HG03103 (cell line): ENCODE measurements around the gene WDR88.
"Not testable (repeated sequence)": the region's sequence is repeated elsewhere in the genome, so short reads cannot be mapped to it uniquely, and the experiment has no call there.

Experiments used
- ATAC-seq: cut with Tn5 transposase; IDR thresholded peaks from one replicate; pipeline ENCODE4 v1.9.1; 2021; ENCODE audit warnings: low read depth; ENCODE audit not compliant: unreplicated experiment

The WDR88 gene

GRCh38 chr19:33167438-33167837 is 35.5 kb downstream of the WDR88 start:
- no peak for ATAC-seq

DNA sequence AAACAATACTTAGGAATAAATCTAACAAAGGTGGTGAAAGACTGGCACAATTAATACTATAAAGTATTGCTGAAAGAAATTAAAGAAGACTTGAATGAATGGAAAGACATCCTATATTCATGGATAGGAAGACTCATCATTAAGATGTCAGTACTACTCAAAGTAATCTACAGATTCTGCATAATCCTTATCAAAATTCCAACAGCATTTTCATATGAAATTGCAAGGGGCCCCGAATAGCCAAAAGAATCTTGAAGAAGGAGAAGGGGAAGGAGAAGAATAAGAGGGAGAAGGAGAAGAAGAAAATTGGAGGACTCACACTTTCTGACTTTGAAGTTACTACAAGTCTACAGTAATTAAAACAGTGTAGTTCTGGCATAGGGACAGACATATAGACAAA is 36.6 kb downstream of the WDR88 start:
- no peak for ATAC-seq

DNA sequence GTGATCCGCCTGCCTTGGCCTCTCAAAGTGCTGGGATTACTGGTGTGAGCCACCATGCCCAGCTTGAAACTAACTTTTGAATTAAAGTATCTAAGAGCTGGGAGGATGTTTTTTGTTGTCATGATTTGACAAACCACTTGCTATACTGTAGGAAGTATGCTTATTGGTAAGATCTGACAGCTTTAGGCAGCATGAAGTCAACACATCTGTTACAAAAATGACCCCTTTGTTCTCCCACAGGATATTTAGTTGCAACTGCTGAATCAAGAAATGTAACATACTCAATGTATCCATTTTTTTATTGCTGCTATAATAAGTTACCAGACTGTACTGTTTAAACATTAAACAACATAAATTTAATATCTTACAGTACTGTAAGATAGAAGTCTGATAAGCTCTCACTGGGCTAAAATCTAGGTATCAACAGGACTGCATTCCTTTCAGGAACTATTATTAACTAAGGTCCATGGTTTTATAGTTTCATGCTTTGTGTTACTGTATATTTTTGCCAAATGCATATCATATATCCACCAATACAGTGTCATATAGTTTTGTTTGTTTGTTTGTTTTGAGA is 39.4 kb downstream of the WDR88 start:
- ATAC-seq = no peak

- no peak for ATAC-seq
Observed at GRCh38 chr19:33171916-33172359, 40.0 kb downstream of the WDR88 start.

GRCh38 chr19:33174186-33174585 is 42.3 kb downstream of the WDR88 start:
- ATAC-seq = no peak

DNA sequence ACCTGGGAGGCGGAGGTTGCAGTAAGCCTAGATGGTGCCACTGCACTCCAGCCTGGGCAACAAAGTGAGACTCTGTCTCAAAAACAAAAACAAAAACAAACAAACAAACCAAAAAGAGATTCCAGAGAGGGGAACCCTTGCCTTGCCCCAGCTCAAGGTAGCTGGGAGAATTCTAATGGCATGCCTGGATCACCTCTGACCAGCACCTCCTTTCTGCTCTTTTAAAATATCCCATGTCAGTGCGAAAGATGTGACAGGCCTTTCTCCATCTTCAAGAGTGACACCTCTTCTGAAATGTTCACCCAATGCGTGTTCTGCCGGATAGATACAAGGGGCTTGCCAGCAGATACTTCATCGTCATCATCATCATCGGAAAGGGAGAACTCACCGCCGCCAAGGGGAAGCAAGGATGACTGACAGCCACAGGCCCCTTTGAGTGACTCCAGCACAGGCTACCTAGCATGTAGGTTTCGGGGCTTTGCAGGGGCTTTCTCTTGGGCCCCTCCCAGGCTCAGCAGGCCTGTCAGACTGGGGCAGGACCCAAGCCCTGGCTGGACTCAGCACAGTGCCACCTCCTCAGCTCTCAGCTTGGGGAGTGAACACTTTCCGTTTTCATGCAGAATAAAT is 43.4 kb downstream of the WDR88 start:
- no peak for ATAC-seq

DNA sequence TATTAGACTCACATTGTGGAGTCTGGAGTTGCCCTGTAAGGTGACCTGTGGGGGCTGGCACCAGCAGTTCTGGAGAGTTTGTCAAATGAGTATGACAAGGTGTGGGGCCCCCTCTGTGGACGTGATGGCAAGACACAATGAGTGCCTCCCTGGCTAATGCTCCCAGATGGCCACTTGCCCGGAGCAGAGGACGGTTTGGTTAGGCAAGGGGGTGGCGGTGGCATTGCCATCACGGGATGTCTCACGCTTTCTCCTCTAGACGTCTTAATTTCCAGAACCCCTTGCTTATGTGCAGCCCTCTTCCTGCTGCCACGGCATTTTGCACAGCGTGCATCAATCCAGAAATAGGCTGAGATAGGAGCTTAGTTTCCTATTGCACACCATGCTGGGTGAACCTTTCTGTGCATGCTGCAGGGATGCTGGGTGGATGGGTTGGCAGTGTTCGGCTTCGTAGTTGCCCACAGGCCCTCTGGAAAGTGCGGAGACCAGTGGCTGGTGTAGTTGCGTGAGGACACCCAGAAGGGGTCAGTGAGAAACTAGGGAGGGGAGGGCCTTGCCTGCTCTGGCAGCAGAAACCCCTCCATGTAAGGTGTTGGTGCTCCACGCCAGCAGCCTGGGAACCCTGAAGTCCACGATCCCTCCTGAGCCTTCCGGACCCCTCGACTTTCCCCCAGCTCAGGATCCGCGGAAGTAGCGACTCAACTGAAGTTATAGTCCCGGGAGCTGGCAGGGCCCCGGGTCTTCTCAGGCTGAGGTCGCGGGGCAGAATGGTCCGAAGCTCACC is 44.2 kb downstream of the WDR88 start:
- ATAC-seq = peak; percentile 0

GRCh38 chr19:33176670-33177416 is 44.9 kb downstream of the WDR88 start:
- peak; percentile 79 for ATAC-seq

GRCh38 chr19:33177417-33177979 is 45.6 kb downstream of the WDR88 start:
- ATAC-seq = peak; percentile 21

GRCh38 chr19:33186431-33187182 is 54.7 kb downstream of the WDR88 start:
- ATAC-seq = no peak

DNA sequence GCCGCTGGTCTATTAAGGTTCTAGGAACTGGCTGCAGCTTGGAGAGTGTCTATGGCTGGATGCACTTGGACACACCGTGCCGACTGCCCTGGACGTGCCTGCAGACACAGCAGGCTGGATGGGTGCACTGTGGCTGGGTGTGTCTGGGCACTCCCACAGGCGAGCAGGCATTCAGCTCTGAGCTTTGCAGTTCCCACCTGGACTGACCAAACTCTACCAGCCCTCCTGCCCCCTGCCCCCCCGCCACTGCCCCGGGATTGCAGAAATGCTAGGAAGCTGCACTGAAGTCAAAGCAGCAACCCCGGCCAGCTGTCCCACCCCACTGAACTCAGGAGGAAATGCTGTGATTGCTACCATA is 55.2 kb downstream of the WDR88 start:
- ATAC-seq = no peak

DNA sequence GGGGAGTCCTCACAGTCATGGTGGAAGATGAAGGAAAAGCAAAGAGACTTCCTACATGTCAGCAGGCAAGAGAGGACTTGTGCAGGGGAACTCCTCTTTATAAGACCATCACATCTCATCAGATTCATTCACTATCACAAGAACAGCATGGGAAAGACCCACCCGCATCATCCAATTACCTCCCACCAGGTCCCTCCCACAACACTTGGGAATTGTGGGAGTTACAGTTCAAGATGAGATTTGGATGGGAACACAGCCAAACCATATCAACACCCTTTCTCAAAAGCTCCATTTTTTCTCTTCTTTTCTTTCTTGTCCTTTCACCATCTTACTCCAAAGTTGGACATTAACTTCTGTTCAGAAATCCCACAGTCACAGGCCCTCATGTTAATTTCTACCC is 57.5 kb downstream of the WDR88 start:
- ATAC-seq = no peak

GRCh38 chr19:33191092-33191491 is 59.2 kb downstream of the WDR88 start:
- ATAC-seq = not testable (repeated sequence)

DNA sequence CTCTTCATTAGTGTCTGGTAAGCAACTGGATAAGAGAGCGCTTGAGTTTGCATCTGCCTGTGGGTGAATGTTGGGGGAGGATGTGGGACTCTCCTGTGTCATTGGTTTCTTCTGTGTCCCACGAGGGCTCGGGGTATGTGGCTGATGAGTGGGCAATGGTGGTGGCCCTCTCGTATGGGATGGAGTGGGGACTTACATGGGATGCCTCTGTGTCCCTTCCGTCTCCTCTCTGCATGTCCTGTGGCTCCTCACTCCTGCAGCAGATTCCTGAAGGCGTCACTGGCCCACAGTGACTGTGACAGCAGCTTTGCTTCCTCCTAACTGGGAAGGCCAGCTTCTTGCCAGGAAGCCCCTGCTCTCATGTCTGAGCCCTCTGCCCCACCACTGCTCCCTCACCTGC is 59.6 kb downstream of the WDR88 start:
- ATAC-seq = no peak

DNA sequence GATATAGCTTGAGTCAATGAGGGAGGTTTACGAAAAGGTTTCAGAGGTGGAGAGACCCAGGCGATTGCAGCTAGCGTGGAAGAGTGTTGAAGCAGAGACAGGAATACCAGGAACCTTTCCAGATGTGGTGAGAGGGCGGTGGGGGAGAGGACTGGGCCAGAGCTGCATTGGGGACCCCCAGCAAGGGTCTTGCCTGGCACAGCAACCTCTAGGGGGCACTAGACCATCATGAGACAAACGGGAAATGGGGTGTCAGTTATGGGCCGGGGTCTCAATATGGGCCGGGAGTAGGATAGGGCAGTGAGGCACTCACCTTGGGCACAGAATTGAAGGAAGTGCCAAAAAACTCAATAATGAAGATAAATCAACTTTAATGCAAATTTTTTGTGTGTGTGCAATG is 60.1 kb downstream of the WDR88 start:
- no peak for ATAC-seq

DNA sequence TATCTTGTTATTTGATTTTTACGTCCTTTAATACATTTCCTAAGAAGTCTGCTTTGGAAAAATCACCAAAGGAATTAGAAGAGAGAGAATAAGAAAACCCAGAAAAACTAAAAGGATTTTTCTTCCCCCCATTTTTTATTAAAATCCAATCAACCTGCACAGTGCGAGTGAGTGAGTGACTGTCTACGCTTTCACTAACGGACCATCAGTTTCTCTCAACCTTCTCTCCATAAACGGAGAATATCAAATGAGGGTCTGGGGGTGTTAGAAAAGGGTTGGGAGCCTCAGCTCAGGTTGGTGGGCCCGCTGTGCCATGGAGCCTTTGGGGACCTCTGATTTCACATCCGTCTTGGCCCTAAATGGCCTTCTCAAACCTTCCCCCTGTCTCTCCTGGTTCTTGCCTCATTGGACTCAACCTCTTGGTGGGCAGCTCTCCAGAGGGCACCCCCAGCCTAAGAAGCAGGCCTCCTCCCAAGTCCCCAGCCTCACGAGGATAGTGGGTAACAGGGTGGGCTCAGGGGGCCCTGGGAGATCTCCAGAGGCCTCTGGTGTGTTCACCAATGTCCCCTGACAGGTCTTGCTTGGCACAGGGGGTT is 61.5 kb downstream of the WDR88 start:
- no peak for ATAC-seq

- no peak for ATAC-seq
Observed at GRCh38 chr19:33193865-33194362, 62.0 kb downstream of the WDR88 start, which contains the start of gene LRP3. LRP3 (plus strand) TSS chr19:33194330; CDS start chr19:33194786, 456 bp downstream.

DNA sequence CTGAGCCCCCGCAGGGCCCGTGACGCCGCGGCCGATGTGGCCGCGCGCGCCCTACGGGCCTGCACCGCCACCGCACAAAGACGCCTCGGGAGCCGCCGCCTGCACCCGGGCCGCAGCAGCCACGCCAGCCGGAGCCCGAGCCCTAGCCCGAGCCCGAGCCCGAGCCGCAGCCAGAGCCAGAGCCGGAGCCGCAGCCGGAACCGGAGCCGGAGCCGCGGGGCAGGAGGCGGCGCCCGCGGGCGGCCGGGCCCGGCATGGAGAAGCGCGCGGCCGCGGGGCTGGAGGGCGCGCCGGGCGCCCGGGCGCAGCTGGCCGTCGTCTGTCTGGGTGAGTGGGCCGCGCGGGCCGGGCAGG is 62.6 kb downstream of the WDR88 start:
- no peak for ATAC-seq

DNA sequence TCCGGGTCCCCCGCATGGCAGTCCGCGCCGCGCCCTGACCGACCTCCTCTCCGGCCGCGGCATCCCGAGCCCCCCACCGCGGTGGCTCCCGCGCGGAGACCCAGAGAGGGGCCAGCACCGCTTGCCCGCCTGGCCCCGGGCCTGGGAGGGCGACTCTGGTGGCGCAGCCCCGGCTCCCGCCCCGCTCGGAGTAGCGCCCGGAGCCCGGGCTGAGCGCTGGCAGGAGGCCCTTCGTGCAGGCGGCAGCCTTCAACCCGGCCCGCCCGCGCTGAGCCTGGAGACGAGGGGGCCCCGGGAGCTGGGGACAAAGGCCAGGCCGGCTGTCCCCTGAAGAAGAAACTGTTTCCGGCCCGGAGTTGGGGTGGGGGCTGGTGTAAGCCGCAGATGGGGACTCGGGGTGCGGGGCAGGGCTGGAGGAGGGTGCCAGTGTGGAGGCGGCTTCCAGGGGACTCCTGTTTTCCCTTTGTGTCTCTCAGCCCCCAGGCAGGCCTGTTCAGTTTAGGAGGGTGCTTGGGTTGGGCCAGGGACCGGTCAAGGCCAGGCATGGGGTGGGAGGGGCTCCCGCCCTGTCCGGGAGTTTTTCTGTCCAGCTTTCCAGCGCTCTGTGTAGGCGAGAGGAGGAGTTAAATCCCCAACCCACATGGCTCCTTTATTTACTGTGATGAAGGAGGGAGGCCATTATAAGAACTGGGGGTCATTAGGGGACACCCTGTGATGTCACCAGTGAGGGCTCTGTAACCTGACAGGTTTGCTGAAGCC is 63.2 kb downstream of the WDR88 start:
- no peak for ATAC-seq
